GM19023 (cell line): ENCODE measurements around the gene MVK.

Experiments
- ATAC-seq: cut with Tn5 transposase; IDR thresholded peaks from one replicate; pipeline ENCODE4 v1.9.1; 2021; ENCODE audit warnings: mild to moderate bottlenecking, moderate library complexity; ENCODE audit not compliant: unreplicated experiment

MVK gene

DNA sequence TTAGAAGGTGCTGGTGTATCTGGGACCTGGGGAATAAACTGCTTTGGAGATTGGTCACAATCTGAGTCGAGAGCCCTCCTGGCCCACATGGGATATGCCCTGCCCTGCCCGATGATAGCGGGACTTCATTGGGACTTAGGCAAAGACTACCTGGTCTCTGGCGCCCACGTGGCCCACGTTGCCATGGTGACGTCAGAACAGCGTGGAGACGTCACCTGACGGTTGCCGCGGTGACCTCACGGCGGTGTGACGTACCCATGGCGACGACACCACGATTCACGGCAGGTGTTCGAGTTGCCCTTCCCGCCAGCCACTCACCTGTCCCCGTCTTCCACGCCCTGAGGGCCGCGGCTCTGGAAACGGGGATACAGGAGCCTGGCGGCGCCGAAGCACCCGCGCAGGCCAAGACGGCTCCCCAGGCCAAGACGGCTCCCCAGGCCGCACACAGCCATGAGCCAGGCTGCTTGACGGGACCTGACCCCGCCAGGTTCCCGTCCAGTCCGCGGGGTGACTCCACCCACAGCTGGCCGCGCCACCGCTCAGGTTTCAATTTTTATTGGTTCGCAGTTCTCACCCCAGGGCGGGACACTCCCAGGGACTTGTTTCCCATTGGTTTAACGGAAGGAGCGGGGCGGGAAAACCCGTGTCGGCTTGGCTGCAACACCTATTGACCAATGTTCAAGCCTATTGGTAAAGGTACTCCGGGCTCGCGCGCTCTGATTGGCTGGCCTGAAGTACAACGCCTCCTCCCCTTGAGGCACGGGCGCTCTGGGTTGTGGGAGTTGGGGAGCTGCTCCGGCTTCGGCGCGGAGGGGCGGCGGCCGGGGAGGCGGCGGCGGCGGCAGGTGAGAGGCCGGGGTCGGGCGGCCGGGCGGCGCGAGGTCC is at the start of gene MVK, which contains the start of gene MMAB:
TSS of gene MVK (plus strand) at position 766 of the 885 bp plus-strand sequence. CDS start 1,029 bp downstream, outside the sequence.
TSS of gene MMAB (minus strand) at position 476 of the 885 bp plus-strand sequence. CDS start at position 452, 24 bp downstream.
- peak; percentile 94 for ATAC-seq

DNA sequence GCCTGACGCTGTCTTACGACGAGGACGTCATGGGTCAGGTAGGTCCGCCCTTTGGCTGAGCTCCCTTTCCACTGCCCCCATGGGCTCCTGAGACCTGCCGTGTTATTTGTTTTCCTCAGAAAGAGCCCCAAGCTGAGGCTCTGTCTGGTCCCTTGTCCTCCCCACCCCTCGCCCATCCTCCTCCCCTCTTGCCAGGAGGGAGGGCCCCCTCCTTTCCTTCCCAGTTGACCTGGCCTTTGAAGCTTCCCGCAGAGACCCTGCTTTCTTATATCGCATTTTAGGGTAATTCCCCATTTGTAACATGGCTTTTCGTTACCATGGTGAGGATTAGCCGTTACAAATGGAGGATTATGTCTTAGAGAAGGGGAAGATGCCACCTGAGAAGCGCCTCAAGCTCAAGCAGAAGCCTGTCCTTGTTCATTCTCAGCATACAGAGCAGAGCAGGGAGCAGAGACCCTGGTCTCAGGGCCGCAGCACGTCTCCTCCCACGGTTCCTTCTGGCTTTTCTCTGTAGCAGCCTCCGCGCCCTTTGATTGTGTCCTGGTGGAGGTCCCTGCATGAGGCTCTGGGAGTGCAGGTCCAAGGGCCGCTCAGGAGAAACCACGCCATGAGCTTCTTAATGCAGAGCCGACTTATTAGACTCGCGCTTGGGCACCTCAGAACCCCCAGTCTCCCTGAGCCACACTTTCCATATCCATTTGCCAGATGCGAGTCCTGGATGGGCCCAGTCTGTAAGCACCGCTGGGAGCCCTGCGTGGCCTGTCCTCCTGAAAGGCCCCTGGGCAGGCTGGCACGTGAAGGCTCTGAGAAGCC is 48.9 kb upstream of the MVK start:
- ATAC-seq = no peak

DNA sequence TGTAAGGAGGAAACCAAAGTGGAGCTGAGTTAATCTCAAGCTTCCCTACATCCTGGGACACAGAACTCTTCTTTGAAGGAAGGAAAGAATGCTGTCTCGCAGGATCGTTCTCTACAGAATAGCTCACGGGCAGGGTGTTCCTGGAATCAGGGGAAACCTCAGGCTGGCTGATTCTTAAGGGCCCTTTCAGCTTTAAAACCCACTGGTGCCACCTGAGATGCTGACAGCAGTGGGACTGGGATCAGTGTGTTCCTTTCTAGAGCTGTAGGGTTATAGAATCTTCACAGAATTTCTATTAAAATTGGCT is 48.4 kb upstream of the MVK start:
- ATAC-seq = no peak

DNA sequence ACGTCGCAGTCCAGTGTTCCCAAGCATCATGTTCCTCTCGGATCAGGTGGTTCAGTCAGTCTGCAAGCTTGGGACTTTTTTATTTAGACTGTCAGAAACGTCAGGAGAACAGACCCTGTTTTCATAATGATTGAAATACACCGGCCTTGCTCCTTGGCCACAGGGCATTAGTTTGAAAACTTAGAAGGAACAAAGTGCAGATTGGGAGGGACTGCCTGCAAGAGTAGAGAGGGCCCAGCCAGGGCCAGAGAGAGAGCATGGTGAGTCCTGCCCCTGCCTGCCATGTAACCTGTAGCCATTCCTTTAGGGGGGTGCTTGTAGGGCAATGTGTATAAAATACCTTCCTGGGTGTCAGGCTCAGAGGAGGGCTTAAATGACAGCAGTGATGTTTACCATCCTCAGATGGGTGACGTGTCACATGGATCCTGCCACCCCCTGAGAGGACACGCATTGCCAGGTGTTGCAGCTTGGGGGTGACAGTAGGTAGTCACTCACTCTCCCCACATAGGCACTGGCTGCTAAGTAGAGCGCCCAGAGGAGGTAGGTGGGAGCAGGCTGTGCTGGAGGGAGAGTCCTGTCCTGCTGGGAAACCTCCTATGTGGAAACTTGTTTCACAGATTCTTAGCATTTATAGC is 46.0 kb upstream of the MVK start:
- no peak for ATAC-seq

DNA sequence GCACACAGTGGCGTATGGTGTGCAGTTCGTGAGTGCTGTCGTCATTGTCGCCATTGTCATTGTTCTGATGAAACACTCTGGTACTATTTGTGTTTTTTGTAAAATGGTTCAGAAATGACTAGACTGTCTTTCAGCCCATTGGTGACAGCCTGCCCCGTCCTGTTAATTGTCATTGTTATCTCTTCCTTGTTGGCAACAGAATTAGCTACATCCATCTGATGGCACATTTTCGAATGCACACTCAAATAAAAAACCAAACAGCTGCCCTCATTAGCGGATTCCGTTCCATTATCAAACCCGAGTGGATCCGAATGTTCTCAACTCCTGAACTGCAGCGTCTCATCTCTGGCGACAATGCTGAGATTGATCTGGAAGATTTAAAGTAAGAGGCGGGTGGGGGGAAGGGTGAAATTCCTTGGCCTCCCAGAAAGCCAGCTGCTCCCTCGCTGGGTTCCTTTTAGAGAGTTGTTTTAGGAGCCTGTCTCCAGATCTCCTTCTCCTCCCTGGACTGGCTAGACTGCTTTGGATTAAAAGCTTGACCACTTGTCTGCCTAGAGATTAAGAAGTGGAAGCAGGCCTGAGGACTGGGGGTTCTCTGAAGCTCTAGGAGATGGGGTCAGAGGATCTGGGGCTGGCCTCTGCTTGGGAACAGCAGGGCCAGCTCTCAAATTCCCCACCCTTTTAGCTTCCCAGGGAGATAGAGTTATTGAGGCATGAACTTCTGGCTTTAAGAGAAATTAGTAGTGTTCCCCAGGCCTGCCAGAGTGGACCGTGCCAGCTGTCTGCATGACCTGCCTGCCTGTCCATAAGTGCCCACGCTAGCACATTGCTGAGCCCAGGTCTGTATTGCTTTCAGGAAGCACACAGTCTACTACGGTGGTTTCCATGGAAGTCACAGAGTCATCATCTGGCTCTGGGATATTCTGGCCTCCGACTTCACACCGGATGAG is 43.6 kb upstream of the MVK start:
- ATAC-seq = no peak

DNA sequence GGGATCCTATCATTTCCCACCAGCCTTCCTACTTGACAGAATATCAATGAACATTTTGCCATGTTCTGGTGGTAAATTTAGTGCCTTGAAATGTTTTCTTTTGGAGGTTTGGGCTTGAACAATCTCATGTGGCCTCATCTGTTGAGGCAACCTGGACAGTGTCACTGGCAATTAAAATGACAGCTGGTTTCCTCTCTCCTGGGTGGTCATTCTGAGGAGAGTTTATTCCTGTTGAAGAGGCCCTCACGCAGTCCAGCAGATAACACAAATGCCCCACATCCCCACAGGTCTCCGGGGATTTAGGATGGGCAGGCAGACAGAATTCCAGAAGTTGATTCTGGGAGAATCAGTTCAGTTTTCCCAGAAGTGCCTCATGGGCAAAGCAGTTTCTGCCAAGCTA is 42.2 kb upstream of the MVK start:
- ATAC-seq = no peak

DNA sequence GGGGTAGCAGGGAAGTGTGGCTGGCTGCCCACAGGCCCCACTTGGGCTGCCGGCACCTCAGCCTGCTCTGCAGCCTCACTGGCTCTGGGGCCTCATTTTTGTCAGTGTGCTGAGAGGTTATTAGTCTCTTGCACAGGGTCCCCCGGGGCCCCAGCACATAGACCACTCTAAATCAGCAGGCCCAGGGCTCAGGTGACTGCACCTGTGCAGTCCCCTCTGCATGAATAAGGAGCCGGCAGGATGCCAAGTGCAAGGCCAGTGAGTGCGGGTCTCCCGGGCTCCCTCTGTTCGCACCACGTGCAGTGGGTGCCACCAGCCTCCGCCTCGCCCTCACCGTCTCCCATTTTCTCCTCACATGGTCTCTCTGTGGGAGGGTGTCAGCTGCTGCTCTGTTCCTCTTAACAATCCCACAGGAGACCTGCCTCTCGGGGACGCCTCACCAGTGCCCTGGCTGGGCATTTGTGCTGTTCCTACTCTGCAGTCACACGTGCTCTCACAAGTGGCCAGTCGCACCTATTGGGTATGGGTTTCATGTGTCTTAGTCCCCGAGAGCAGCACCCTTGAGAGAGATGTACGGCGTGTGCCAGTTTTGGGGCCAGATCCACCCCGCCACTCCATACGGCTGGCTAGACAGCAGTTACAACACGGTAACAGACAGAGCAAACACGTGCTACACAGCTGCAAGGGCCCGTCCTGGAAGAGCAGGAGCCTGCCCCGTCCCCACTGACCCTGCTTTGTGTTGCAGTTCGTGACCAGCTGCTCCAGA is 40.7 kb upstream of the MVK start:
- ATAC-seq = no peak

DNA sequence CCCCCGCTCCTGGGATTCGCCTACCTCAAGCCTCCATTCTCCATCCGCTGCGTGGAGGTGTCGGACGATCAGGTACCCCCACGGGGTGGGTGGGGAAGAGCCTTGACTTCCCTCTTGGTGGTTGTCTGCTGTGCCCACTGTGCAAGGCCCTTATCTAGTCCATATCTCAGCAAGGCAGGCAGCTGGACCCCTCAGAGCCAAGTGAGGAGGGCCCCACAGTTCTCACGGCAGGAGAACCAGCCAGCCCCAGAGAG is 40.2 kb upstream of the MVK start:
- ATAC-seq = no peak

DNA sequence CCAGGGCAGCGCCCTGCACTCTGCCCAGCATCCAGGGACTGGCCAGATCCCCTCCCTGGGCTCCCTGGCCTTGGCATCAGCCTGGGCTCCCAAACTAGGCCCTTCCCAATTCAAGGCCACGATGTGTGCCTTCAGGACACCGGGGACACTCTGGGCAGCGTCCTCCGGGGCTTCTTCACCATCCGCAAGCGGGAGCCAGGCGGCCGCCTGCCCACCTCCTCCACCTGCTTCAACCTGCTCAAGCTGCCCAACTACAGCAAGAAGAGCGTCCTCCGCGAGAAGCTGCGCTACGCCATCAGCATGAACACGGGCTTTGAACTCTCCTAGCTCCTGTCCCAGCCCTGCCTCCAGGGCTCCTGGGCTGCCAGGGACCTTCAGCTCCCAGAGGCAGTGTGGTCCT is 39.1 kb upstream of the MVK start:
- ATAC-seq = no peak

DNA sequence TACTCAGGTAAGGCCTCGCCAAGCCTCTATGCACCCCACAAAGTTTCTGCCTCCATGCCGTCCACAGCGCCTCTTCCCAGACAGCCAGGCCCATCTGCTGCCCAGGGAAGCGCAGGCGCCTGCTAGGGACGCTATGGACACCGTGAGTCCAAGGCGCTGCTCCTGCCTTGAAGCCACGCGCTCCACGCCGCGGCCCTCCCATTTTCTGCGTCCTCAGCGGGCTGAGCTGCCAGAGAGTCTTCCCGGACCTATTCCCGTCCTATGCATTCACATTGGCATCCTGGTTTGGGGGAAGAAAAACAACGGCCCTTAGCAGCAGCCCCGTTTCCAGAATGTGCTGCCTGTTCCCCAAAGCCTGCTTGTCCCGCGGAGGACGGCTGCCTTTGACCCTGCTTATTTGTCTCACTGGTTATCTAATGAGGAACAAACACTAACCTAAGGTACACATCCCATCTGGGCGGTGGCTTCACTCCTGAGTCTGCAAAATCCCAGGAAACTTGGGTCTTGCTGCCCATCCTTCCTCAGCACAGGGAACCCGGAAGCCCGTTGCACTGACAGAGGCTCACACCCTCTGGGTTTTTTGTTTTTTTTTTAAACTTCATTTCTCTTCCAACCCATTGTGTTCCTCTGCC is 38.2 kb upstream of the MVK start:
- ATAC-seq = no peak

DNA sequence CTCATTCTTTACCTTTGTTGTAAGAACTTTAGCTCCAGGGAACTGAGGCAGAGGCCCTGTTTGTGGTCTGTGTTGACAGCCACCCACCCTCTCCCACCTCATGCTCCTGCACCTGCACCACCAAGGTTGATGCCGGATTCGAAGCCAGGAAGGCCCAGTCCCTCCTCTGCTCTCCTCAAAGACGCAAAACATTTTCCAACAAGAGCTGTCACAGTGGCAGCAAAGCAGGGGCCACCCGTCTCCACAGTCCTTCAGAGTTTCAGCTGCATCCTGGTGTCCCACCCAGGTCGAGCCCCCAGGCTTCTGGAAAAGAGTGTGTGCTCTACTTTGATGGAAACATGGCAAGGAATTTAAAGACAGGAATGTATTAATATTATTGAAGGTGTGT is 37.7 kb upstream of the MVK start:
- no peak for ATAC-seq

DNA sequence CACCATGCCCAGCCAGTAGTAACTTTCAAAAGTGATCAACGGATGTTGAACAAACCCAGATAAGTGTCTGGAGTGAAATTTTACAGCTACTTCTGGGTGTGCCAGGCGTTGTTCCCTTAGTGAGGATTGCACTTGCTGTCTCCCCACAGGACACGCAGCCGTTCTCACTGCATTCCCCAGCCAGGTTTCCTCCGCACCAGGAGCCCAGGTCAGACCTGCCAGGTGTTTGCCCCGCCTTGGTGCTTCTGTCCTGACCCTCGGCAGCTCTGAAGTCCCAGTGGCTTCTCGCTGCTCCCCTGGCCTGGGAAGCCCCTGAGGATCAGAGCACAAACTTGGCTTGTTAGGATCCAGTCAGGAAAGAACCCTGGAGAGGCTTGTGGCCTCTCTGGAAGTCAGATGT is 36.5 kb upstream of the MVK start:
- no peak for ATAC-seq

DNA sequence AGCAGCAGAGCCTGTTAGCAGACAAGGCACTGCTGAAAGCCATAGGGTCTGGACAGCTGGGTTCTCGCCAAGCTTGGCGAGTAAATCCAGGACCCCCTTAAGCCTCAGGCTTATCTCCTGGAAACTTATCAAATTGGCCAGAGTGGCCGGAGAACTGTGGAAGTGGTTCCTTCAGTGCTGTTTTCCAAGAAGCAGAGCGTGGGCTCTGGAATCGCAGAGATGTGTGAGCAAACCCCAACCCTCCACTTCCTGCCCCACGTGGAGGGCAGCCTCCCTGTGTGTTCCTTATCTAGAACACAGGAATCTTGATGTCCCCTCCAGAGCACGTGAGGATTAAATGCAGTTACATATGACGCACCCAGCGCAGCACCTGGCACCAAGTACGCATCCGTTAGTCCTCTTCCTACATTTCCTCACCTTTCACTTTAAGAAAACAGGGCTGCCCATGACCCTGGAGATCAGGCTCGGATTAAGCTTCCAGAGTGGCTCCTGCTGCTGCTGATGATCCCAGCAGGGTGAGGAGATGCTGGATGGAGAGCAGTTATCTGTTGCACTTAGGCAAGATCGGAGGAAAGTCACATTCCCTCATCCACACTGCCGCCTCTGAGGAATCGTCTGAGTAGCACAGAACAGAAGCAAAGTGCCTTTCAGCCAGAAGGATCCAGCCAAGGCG is 35.3 kb upstream of the MVK start:
- no peak for ATAC-seq

DNA sequence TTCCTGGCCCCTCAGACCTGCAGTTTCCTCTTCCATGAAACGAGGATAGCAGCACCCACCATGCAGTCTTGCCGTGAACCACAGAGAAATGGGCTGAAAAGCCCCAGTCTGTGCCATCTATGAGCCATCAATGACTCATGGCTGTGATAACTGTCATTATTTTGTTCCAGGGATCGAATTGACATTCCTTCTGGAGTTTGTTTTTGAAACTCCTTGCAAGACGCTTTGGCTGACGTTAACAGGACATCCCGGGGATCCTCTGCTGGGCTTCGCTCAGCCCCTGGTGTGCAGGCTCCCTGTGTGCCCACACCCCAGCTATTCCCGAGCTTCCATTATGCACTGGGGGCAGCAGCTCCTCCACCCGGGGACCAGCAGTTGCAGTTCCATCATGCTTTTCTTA is 34.1 kb upstream of the MVK start:
- ATAC-seq = no peak

DNA sequence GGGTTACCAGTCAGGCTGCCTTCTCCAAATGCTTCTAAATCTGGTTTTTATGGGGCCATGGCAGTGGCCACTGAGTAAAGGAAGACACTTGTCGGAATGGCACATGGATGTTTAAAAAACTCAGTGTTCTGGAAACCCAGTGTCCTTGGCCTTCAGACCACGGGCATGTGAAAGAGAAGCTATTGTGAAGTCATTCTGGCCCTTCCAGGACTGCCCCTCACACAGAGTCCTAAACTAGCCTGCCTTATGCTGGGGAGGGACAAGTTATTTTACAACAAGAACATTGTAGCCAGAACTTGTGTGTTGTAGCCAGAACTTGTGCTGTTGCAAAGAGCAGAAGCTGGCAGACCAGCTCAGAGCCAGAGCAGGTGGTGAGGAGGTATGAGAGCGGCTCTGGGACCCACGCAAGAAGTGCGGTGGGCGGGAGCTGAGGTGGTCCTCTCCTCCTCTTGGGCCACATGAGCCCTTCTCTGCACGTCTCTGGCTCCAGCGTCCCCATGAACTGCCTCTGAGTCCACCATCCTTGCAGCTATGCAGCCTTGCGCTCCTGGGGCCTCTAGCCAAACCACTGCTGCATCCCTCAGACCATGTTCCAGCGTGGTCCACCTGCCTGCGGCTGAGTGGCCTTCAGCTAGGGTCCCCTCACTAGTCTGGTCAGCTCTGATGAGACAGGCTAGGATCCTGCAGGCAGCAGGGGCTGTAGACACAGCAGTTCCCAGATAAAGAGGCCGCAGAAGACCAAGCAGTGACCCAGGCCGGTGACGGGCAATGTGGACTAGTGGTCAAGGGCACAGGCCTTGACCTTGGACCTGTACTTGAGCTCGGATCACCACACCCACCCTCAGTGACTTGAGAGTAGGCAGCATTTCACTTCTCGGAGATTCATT is 32.8 kb upstream of the MVK start:
- no peak for ATAC-seq

DNA sequence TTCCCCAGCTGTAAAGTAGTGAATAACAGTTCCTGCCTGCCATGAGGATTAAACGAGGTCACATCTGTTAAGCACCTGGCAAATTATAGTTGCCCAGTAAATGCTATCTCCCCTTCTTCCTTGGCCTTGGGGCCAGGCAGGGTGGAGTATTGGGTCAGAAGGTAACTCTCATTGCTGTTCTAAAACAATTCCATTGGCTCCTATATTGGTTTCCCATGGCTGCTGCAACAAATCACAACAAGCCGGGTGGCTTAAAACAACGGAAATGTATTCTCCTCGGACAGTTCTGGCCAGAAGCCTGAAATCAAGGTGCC is 32.2 kb upstream of the MVK start:
- ATAC-seq = no peak

DNA sequence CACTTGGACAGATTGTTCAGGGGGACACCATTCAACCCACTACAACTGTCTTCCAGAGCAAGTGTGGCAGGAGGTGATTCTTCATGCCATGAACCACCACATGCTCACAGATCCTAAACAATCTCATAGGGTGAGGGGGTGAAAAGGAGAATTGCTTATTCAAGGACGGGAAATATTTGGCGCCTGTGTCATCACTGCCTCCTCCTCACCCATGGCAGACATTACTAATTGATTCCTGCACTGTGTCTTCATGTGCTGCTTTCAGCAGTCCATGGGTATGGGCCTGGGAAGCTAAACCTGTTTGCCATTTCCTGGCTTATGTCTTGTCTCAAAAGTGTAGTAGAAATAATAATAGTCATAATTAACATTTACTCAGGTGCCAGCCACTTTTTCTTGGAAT is 31.6 kb upstream of the MVK start:
- no peak for ATAC-seq

DNA sequence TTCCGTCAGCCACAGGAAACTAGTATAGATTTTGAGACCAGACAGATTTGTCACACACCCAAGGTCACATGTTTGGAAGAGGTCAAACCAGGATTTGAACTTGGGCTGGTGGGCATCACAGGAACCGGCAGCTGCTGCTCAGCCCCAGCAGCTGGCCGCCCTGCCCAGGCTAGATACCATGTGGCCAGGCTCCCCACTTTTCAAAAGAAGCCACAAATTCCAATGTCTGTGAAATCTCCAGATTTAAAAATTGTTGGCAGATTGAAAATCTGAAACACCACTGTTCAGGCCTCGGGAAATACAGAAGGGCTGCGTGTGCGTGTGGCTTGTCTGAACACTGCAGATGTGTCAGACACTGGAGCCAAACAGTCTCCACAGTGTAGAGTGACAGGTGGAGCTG is 30.7 kb upstream of the MVK start:
- ATAC-seq = no peak
